Measurements from ENCODE around the gene PPP1R1B. TPM values are rescaled to one million over a fixed set of nuclear protein-coding genes. Genes with fewer than 3 reads are reported as not detected.

PPP1R1B gene
- polyA plus RNA-seq, 12 donors, result 0.32 to 15.9 (median 0.93) TPM; not detected in 1

- DNase-seq, result no peak
Observed at GRCh38 chr17:39651923-39652586, 25.3 kb downstream of the PPP1R1B start.

GRCh38 chr17:39652587-39653315, 26.0 kb downstream of the PPP1R1B start:
- no peak for DNase-seq

- DNase-seq, result no peak
Observed at GRCh38 chr17:39653316-39653661, 26.5 kb downstream of the PPP1R1B start.

- no peak for DNase-seq
Observed at GRCh38 chr17:39653662-39654331, 27.0 kb downstream of the PPP1R1B start.

GRCh38 chr17:39655105-39655504, 28.4 kb downstream of the PPP1R1B start:
- DNase-seq, result no peak

- DNase-seq, result no peak
Observed at GRCh38 chr17:39658346-39658745, 31.6 kb downstream of the PPP1R1B start.

- DNase-seq, result no peak
Observed at GRCh38 chr17:39658760-39659159, 32.0 kb downstream of the PPP1R1B start.

- no peak for DNase-seq
Observed at GRCh38 chr17:39659279-39660010, 32.7 kb downstream of the PPP1R1B start.

GRCh38 chr17:39660011-39660360, 33.2 kb downstream of the PPP1R1B start:
- no peak for DNase-seq

- no peak for DNase-seq
Observed at GRCh38 chr17:39660397-39661385, 33.9 kb downstream of the PPP1R1B start.

- DNase-seq, result no peak
Observed at GRCh38 chr17:39661744-39662541, 35.2 kb downstream of the PPP1R1B start.

- DNase-seq, result no peak
Observed at GRCh38 chr17:39662551-39663339, 36.0 kb downstream of the PPP1R1B start.

- no peak for DNase-seq
Observed at GRCh38 chr17:39663340-39663687, 36.6 kb downstream of the PPP1R1B start.

GRCh38 chr17:39663688-39664580, 37.2 kb downstream of the PPP1R1B start:
- no peak for DNase-seq

- DNase-seq, result no peak
Observed at GRCh38 chr17:39664581-39665561, 38.1 kb downstream of the PPP1R1B start, which contains the start of gene TCAP. Gene TCAP, plus strand, starts transcription at chr17:39665349. Its CDS starts 11 bp downstream, at chr17:39665360.

GRCh38 chr17:39665642-39666224, 39.0 kb downstream of the PPP1R1B start:
- DNase-seq, result no peak

GRCh38 chr17:39666231-39666600, 39.5 kb downstream of the PPP1R1B start:
- no peak for DNase-seq
